ENCODE measurements around the gene GLT1D1.

- TF ChIP-seq POLR2A (IDR thresholded peaks at IDR 0.05; ENCODE audit: low read depth, low read length) = no peak
- no peak for TF ChIP-seq POU2F2 (IDR thresholded peaks at IDR 0.05; ENCODE audit: low read depth, low read length)
- no peak for TF ChIP-seq POLR2AphosphoS5 (IDR thresholded peaks at IDR 0.05; ENCODE audit: low read depth, low read length)
Measured at GRCh38 chr12:128970110-128970509, 116.8 kb downstream of the GLT1D1 start.

Measured in GM12891 (cell line).